Thyroid gland (tissue), 4 donors: Measurements from ENCODE around the gene FAM161B.

Experiments used
- POLR2A ChIP-seq, 2 donors: fragments of 450-650 bp; IDR thresholded peaks; one replicate each; pipeline ENCODE4 v1.6.1; 2017; ENCODE audit warnings: antibody characterized with exemption in 2 of 2, mild to moderate bottlenecking in 2 of 2, moderate library complexity in 1 of 2
- TF ChIP-seq, protein P1 (sequence below), 6 experiments: fragments of 200-600 bp in 3 of 6; fragments of 450-650 bp in 3 of 6; sonication (generic) in 3 of 6; IDR thresholded peaks; one replicate each; pipeline ENCODE4 v1.5.1; 2016 to 2019; ENCODE audit warnings: antibody characterized with exemption in 6 of 6, mild to moderate bottlenecking in 2 of 6, inconsistent platforms in 1 of 6, moderate library complexity in 1 of 6

GRCh38 chr14:73924337-73924736 is 25.6 kb downstream of the FAM161B start:
- TF ChIP-seq POLR2A (IDR thresholded peaks at IDR 0.05): no peak
- TF ChIP-seq, protein P1, sequence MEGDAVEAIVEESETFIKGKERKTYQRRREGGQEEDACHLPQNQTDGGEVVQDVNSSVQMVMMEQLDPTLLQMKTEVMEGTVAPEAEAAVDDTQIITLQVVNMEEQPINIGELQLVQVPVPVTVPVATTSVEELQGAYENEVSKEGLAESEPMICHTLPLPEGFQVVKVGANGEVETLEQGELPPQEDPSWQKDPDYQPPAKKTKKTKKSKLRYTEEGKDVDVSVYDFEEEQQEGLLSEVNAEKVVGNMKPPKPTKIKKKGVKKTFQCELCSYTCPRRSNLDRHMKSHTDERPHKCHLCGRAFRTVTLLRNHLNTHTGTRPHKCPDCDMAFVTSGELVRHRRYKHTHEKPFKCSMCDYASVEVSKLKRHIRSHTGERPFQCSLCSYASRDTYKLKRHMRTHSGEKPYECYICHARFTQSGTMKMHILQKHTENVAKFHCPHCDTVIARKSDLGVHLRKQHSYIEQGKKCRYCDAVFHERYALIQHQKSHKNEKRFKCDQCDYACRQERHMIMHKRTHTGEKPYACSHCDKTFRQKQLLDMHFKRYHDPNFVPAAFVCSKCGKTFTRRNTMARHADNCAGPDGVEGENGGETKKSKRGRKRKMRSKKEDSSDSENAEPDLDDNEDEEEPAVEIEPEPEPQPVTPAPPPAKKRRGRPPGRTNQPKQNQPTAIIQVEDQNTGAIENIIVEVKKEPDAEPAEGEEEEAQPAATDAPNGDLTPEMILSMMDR (IDR thresholded peaks at IDR 0.05): no peak
